Activated naive CD4-positive, alpha-beta T cell treated with Interleukin-2 at 50 U/mL for 16 hours (primary cell): Measurements from ENCODE around the gene RFC4.

ENCODE experiments used
- DNase-seq: peaks from one replicate; pipeline ENCODE4 v3.0.0-alpha.2; 2020

RFC4 gene

GRCh38 chr3:186742618-186743380, 63.5 kb downstream of the RFC4 start:
- no peak for DNase-seq
